CD14-positive monocyte (primary cell): Measurements from ENCODE around the gene STARD3. TPM values are rescaled to one million over a fixed set of nuclear protein-coding genes. Genes with fewer than 3 reads are reported as not detected.

Experiments used
- DNase-seq, 3 donors: peaks; one replicate each; pipeline ENCODE4 v3.0.0-alpha.2; 2011 to 2022
- H2AFZ ChIP-seq: 2 replicates; pipeline ENCODE4 v1.6.0; 2012; ENCODE audit warnings: mild to moderate bottlenecking, low read depth, low read length, inconsistent platforms; ENCODE audit not compliant: insufficient read depth, poor library complexity, severe bottlenecking
- H3K27ac ChIP-seq, 2 donors: 1 replicate in 1 of 2; 2 replicates in 1 of 2; pipeline ENCODE4 v1.5.1; 2012 to 2013; ENCODE audit warnings: low read length in 2 of 2, control low read depth in 1 of 2, inconsistent platforms in 1 of 2, low read depth in 1 of 2, mild to moderate bottlenecking in 1 of 2
- H3K27me3 ChIP-seq, 2 donors: one replicate each; pipeline versions ENCODE4 v1.6.0 to v1.6.1; 2011 to 2013; ENCODE audit warnings: low read length in 2 of 2; ENCODE audit not compliant: control insufficient read depth in 2 of 2, insufficient read depth in 2 of 2
- H3K36me3 ChIP-seq, 2 donors: replicated peaks in 1 of 2; 1 replicate in 1 of 2; 2 replicates in 1 of 2; pipeline versions ENCODE4 v1.5.1 to v1.6.1; 2012 to 2013; ENCODE audit warnings: low read length in 2 of 2, control low read depth in 1 of 2, inconsistent platforms in 1 of 2, mild to moderate bottlenecking in 1 of 2; ENCODE audit not compliant: insufficient read depth in 2 of 2, control insufficient read depth in 1 of 2
- H3K4me1 ChIP-seq, 2 donors: 1 replicate in 1 of 2; 2 replicates in 1 of 2; pipeline versions ENCODE4 v1.5.1 to v1.6.1; 2012 to 2013; ENCODE audit warnings: low read length in 2 of 2, control low read depth in 1 of 2, inconsistent platforms in 1 of 2, mild to moderate bottlenecking in 1 of 2, moderate library complexity in 1 of 2; ENCODE audit not compliant: insufficient read depth in 2 of 2, control insufficient read depth in 1 of 2
- H3K4me2 ChIP-seq: replicated peaks from 2 replicates; pipeline ENCODE3; 2012; ENCODE audit warnings: low read length, moderate library complexity, mild to moderate bottlenecking; ENCODE audit not compliant: poor library complexity, severe bottlenecking; ENCODE audit errors: extremely low read depth
- H3K4me3 ChIP-seq, 3 experiments: fragments of 200-600 bp in 1 of 3; sonication (generic) in 1 of 3; replicated peaks in 1 of 3; 1 replicate in 2 of 3; 2 replicates in 1 of 3; pipeline ENCODE4 v1.5.1; 2011 to 2013; ENCODE audit warnings: low read length in 3 of 3, mild to moderate bottlenecking in 3 of 3, control low read depth in 2 of 3, low read depth in 2 of 3, inconsistent platforms in 1 of 3, moderate library complexity in 1 of 3
- H3K79me2 ChIP-seq: 2 replicates; pipeline ENCODE4 v1.6.0; 2012; ENCODE audit warnings: mild to moderate bottlenecking, control low read depth, inconsistent platforms, low read length, moderate library complexity; ENCODE audit not compliant: insufficient read depth
- H3K9ac ChIP-seq: 2 replicates; pipeline ENCODE4 v1.6.0; 2017; ENCODE audit warnings: low read length, mild to moderate bottlenecking; ENCODE audit not compliant: insufficient read depth, poor library complexity, severe bottlenecking
- H3K9me3 ChIP-seq, 2 donors: replicated peaks in 1 of 2; 1 replicate in 1 of 2; 2 replicates in 1 of 2; pipeline versions ENCODE4 v1.5.1 to v1.6.1; 2012 to 2013; ENCODE audit warnings: low read length in 2 of 2, control low read depth in 1 of 2; ENCODE audit not compliant: control insufficient read depth in 1 of 2, insufficient read depth in 1 of 2
- H4K20me1 ChIP-seq: 2 replicates; pipeline ENCODE4 v1.6.0; 2012; ENCODE audit warnings: mild to moderate bottlenecking, low read length, control low read depth, moderate library complexity; ENCODE audit not compliant: insufficient read depth
- H3K27ac Mint-ChIP-seq, 7 donors: one replicate each; pipeline ENCODE4 v1.8.0; 2020; ENCODE audit warnings: mild to moderate bottlenecking in 7 of 7, mixed read lengths in 7 of 7, moderate library complexity in 6 of 7, inconsistent platforms in 2 of 7
- H3K27me3 Mint-ChIP-seq, 3 donors: one replicate each; pipeline ENCODE4 v1.8.0; 2021 to 2022; ENCODE audit warnings: low read depth in 3 of 3, mild to moderate bottlenecking in 3 of 3, mixed read lengths in 3 of 3, moderate library complexity in 3 of 3, inconsistent platforms in 1 of 3
- H3K36me3 Mint-ChIP-seq, 2 donors: one replicate each; pipeline ENCODE4 v1.8.0; 2020; ENCODE audit warnings: mixed read lengths in 2 of 2, inconsistent platforms in 1 of 2, mild to moderate bottlenecking in 1 of 2
- H3K4me1 Mint-ChIP-seq: one replicate; pipeline ENCODE4 v1.8.0; 2020; ENCODE audit warnings: mild to moderate bottlenecking, mixed read lengths
- H3K4me3 Mint-ChIP-seq, 2 donors: one replicate each; pipeline ENCODE4 v1.8.0; 2020; ENCODE audit warnings: mild to moderate bottlenecking in 2 of 2, mixed read lengths in 2 of 2, moderate library complexity in 1 of 2
- H3K9me3 Mint-ChIP-seq, 7 donors: one replicate each; pipeline ENCODE4 v1.8.0; 2020 to 2022; ENCODE audit warnings: mixed read lengths in 7 of 7, mild to moderate bottlenecking in 6 of 7, moderate library complexity in 6 of 7, inconsistent platforms in 2 of 7
- CTCF ChIP-seq: fragments of 200-600 bp; IDR thresholded peaks from one replicate; pipeline ENCODE4 v1.8.0; 2022; ENCODE audit warnings: antibody characterized with exemption, mild to moderate bottlenecking
- WGBS: methylation state at CpG from one replicate; pipeline ENCODE4 v1.1.5; 2013; ENCODE audit warnings: missing lambda C conversion rate; ENCODE audit not compliant: insufficient coverage; 5-methylcytosine and 5-hydroxymethylcytosine counted together
- intact Hi-C, 2 donors: fragments of 100-400 bp; cut with micrococcal nuclease; formaldehyde crosslinking; loops; one replicate each; pipeline versions ENCODE4 v1.15.0 to v1.15.1; 2023
- polyA plus RNA-seq, 3 donors: library from polyadenylated mRNA; depleted of rRNA in 1 of 3; unstranded in 2 of 3; stranded (reverse) in 1 of 3; fragments of 300-500 nt in 2 of 3; fragments of >200 nt in 1 of 3; fragmentation: Illumina TruSeq in 2 of 3; gene quantifications; 1 replicate in 2 of 3; 2 replicates in 1 of 3; pipeline ENCODE4 v1.2.3, GENCODE V29; 2012 to 2021

The STARD3 gene
- polyA plus RNA-seq, 3 donors: 35.1 to 114 (median 45.3) TPM

GRCh38 chr17:39601758-39602532 is 35.0 kb upstream of the STARD3 start:
- Mint-ChIP-seq H3K36me3 (peaks cover 0 to 3% of the 10 kb centered on the region in 2 donors), H3K4me3 (peak overlapping the region in 1 of 2 donors; percentile 85), H3K27ac (peak overlapping the region in 1 of 7 donors; percentile 7), H3K27me3 (peaks cover 88 to 99% (median 97%) of the 10 kb centered on the region in 3 donors), H3K4me1 (peaks cover 21% of the 10 kb centered on the region), H3K9me3 (peaks cover 0 to 34% (median 8%) of the 10 kb centered on the region in 7 donors)
- Histone ChIP-seq H3K36me3 (no peaks in the 10 kb centered on the region), H3K4me1 (peaks cover 3 to 5% of the 10 kb centered on the region in 2 donors), H3K79me2 (no peaks in the 10 kb centered on the region), H3K27ac (no peak overlapping the region), H4K20me1 (no peaks in the 10 kb centered on the region), H3K4me2 (no peak overlapping the region), H2AFZ (no peak overlapping the region), H3K4me3 (no peak overlapping the region), H3K9ac (no peak overlapping the region), H3K27me3 (peaks cover 86 to 99% of the 10 kb centered on the region in 2 donors), H3K9me3 (peaks cover 0 to 38% of the 10 kb centered on the region in 2 donors)
- intact Hi-C loops: loop anchor here in 1 of 2 donors (2.0 kb wide), 1 partner anchor 13 kb away; no protein-coding TSS in a partner anchor
- TF ChIP-seq CTCF: no peak
- DNase-seq: no peak
- 26% methylated on average over 8 of the region's 12 CpGs for WGBS

- H3K27me3 Mint-ChIP-seq: peaks cover 88 to 99% (median 97%) of the 10 kb centered on the region in 3 donors
- Histone ChIP-seq H3K27ac (no peak overlapping the region), H3K4me3 (no peak overlapping the region), H2AFZ (no peak overlapping the region), H3K9me3 (peaks cover 0 to 40% of the 10 kb centered on the region in 2 donors), H4K20me1 (no peaks in the 10 kb centered on the region), H3K27me3 (peaks cover 86 to 99% of the 10 kb centered on the region in 2 donors), H3K4me2 (no peak overlapping the region), H3K4me1 (peaks cover 3 to 5% of the 10 kb centered on the region in 2 donors), H3K36me3 (no peaks in the 10 kb centered on the region), H3K9ac (no peak overlapping the region), H3K79me2 (no peaks in the 10 kb centered on the region)
- no peak overlapping the region for H3K27ac Mint-ChIP-seq
- intact Hi-C loops: loop anchor here in 1 of 2 donors (2.0 kb wide), 1 partner anchor 14 kb away; no protein-coding TSS in a partner anchor
- peaks cover 22% of the 10 kb centered on the region for H3K4me1 Mint-ChIP-seq
- no peak for TF ChIP-seq CTCF
- peaks cover 0 to 37% (median 9%) of the 10 kb centered on the region in 7 donors for H3K9me3 Mint-ChIP-seq
- 44% methylated on average over 2 of the region's 4 CpGs for WGBS
- no peak for DNase-seq
- peaks cover 0 to 5% of the 10 kb centered on the region in 2 donors for H3K36me3 Mint-ChIP-seq
- peak overlapping the region in 1 of 2 donors; percentile 85 for H3K4me3 Mint-ChIP-seq
Measured at GRCh38 chr17:39602533-39603303, 34.2 kb upstream of the STARD3 start.
